Left hindlimb (tissue), 1 donor: ENCODE data around the gene CDAN1.
"Not testable (repeated sequence)": the region's sequence is repeated elsewhere in the genome, so short reads cannot be mapped to it uniquely, and the experiment has no call there.

Experiments used
- DNase-seq: peaks from one replicate; pipeline ENCODE4 v3.0.0-alpha.2; 2018

CDAN1 gene, protein sequence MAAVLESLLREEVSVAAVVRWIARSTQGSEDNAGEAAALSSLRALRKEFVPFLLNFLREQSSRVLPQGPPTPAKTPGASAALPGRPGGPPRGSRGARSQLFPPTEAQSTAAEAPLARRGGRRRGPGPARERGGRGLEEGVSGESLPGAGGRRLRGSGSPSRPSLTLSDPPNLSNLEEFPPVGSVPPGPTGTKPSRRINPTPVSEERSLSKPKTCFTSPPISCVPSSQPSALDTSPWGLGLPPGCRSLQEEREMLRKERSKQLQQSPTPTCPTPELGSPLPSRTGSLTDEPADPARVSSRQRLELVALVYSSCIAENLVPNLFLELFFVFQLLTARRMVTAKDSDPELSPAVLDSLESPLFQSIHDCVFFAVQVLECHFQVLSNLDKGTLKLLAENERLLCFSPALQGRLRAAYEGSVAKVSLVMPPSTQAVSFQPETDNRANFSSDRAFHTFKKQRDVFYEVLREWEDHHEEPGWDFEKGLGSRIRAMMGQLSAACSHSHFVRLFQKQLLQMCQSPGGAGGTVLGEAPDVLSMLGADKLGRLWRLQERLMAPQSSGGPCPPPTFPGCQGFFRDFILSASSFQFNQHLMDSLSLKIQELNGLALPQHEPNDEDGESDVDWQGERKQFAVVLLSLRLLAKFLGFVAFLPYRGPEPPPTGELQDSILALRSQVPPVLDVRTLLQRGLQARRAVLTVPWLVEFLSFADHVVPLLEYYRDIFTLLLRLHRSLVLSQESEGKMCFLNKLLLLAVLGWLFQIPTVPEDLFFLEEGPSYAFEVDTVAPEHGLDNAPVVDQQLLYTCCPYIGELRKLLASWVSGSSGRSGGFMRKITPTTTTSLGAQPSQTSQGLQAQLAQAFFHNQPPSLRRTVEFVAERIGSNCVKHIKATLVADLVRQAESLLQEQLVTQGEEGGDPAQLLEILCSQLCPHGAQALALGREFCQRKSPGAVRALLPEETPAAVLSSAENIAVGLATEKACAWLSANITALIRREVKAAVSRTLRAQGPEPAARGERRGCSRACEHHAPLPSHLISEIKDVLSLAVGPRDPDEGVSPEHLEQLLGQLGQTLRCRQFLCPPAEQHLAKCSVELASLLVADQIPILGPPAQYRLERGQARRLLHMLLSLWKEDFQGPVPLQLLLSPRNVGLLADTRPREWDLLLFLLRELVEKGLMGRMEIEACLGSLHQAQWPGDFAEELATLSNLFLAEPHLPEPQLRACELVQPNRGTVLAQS

GRCh38 chr15:42736793-42737528, at the start of gene CDAN1:
TSS of gene CDAN1 (minus strand) at chr15:42737128. CDS start at chr15:42737102, 26 bp downstream.
- peak; percentile 94 for DNase-seq

DNA sequence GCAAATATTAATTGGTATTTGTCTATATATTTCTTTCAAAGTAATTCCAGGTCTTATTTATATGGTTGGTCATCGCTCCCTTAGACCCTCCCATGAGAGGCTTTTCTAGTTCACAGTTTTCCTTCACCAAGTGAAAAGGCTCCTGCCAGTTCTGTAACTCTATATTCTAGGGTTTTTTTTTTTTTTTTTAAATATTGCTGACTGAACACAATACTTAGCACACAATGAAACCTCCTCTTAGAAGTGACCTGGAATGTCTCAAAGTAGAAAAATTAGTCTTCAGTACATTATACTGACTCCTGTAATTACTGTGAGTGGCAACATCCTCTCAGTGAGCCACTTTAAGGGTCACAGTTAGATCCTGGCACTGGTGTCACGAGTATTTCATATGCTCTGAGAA, 48.6 kb upstream of the CDAN1 start:
- no peak for DNase-seq

- no peak for DNase-seq
These were observed 47.8 kb upstream of the CDAN1 start for GRCh38 chr15:42784705-42785104.

GRCh38 chr15:42782716-42783115, 45.8 kb upstream of the CDAN1 start:
- DNase-seq: no peak

- no peak for DNase-seq
These were observed 38.5 kb upstream of the CDAN1 start for GRCh38 chr15:42775416-42775815.

GRCh38 chr15:42772901-42773300, 36.0 kb upstream of the CDAN1 start:
- no peak for DNase-seq

DNA sequence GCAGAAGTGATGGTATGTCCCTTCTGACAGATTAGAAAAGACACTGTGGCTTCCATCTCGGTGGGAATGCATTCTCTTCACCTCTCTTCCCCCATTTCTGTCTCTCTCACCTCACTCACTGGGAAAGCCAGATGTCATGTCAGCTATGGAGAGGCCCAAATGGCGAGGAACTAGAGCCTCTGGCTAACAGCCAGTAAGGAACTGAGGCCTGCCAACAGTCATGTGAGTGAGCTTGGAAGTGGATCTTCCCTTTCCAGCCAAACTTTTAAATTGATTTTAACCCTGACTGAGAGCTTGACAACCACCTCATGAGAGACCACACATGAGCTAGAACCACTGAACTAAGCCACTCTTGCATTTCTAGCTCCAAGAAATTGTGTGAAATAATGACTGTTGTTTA, 35.2 kb upstream of the CDAN1 start:
- peak; percentile 33 for DNase-seq

GRCh38 chr15:42766109-42766508, 29.2 kb upstream of the CDAN1 start:
- DNase-seq: not testable (repeated sequence)

- DNase-seq: not testable (repeated sequence)
These were observed 27.3 kb upstream of the CDAN1 start for GRCh38 chr15:42764154-42764731.

GRCh38 chr15:42761813-42762212, 24.9 kb upstream of the CDAN1 start:
- not testable (repeated sequence) for DNase-seq

DNA sequence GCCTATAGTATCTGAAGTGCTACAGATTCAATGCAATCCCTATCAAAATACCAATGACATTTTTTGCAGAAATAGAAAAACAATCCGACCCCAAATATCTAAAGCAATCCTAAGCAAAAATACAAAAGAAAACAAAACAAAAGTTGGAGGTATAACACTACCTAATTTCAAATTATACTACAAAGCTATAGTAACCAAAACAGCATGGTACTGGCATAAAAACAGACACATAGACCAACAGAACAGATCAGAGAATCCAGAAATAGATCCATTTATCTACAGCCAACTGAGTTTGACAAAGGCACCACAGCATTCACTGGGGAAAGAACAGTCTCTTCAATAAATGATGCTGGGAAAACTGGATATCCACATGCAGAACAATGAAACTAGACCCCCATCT, 23.8 kb upstream of the CDAN1 start:
- DNase-seq: no peak

DNA sequence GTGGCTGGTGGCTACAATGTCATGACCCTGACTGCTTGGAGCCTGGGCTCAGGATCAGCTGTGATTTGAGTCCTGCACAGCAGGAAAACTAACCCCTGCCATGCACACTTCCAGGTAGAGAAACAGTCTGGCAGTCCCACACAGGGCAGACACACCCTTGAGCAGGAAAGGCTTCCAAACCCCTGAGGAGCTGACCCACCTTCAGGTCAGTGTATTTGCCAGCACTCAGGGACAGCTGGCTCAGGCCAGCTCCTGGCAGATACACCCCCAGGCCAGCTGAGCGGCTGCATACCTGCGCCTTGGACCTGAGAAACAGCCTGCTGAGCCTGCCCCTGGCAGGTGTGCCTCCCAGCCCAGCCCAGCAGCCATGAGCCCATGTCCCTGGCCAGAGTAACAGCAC, 22.2 kb upstream of the CDAN1 start:
- no peak for DNase-seq

DNA sequence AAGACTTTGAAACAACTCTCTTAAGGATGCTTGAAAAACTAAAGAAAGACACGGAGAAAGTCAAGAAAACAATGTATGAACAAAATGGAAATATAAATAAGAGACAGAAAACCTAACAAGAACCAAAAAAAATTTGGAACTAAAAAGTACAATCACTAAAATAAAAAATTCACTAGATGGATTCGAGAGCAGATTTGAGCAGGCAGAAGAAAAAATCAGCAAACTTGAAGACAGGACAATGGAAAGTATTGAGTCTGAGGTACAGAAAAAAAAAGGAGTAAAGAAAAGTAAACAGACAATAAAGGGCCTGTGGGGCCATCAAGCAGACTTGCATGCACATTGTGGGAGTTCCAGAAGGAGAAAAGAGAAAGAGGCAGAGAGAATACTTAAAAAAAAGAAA, 13.4 kb upstream of the CDAN1 start:
- no peak for DNase-seq

GRCh38 chr15:42749266-42749665, 12.3 kb upstream of the CDAN1 start:
- no peak for DNase-seq

DNA sequence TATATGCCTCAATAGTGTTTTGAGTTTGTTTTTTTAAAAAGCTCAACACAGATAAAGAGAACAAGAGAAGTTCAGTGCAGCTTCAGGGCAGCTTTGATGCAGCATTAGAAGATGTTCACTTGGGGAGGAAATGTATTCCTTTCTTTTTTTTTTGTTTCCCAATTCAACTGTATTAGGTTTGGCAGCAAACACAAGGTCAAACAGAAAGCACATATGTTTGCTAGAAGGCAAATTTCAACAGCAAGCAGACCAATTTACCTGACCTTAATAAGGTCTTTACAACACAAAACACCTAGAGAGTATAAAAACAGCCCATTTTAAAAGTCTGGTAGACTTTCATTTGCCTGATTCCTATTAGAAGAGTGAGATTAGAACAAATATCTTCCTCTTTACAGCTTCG, 7.3 kb upstream of the CDAN1 start:
- DNase-seq: no peak

DNA sequence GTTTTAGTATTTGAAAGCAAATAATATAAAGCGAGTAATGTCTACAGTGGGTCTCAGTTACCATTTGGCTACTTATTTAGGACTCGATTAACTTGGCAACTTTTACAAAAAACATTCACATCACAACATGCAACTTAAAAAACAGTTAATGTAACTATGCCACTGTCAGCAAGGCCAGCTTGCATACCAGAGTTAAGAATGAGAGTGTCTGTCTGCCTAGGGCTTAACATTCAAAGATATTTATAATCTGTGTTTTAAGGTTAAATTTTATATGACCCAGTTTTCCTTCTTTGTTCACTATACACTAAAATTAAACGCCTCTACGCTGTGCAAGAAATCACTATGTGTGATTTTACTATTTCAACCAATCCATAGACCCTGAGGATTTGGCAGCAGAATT, 5.2 kb upstream of the CDAN1 start:
- no peak for DNase-seq

DNA sequence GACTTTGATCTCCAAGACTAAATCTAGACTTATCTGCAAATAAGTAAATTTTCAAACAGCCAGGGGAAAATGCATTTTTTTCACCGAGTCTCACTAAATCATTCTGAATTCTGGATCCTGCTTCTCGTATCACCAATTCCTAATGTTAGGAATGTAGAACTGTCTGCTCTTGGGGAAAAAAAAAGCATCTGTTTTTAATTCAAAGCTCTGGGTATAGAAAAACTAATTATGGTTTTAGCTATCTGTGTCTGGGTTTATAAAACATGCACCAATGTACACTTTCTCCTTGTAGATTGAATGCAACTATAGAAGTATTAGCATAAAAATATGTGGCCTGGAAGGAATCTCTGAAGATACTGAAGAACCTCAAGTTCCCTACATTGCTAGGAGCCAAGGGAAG, 4.8 kb upstream of the CDAN1 start:
- DNase-seq: no peak

GRCh38 chr15:42737529-42738328, 801 bp upstream of the CDAN1 start:
- no peak for DNase-seq

DNA sequence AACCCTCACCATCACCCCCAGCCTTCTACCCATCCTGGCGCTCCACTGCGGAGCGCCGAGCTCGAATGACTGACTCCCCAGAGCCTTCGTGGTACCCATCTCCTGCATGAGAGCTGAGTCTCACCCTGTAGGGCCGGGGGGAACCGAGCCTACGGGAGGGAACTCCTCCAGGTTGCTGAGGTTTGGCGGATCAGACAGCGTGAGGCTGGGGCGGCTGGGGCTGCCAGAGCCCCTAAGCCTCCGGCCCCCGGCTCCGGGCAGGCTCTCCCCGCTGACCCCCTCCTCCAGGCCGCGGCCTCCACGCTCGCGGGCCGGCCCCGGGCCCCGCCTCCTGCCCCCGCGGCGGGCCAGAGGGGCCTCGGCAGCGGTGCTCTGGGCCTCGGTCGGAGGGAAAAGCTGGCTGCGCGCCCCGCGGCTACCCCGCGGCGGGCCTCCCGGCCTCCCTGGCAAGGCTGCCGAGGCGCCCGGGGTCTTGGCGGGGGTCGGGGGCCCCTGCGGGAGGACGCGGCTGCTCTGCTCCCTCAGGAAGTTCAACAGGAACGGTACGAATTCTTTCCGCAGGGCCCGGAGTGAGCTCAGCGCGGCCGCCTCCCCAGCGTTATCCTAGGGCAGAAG, 643 bp downstream of the CDAN1 start:
- peak; percentile 69 for DNase-seq

DNA sequence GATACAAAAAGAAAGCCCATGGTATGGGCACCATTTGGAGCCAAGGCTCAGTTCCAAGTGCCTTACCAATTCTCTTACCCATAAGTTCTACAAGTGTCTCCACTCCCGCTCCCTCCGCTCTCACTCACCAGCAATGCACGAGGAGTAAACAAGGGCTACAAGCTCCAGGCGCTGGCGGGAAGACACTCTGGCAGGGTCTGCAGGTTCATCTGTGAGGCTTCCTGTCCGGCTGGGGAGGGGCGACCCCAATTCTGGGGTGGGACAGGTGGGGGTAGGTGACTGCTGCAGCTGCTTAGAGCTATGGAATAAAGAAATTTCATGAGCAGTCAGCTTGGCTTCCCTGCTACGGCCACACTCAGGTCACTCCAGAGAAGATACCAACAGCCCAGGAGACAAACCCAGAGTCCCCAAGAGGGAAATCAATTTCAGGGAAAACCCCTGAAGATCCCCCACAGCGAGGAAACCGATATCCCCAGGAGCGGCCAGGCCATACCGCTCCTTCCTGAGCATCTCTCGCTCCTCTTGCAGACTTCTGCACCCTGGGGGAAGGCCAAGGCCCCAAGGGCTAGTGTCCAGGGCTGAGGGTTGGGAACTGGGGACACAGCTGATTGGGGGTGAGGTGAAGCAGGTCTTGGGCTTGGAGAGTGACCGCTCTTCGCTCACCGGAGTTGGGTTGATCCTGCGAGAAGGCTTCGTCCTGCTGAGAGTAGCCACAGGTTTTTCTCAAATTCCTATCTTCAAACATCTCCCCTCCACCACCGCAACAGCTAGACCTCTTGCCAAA, 1.4 kb downstream of the CDAN1 start:
- DNase-seq: no peak
